HepG2 (cell line): Measurements from ENCODE around the gene FMO2. TPM values are rescaled to one million over a fixed set of nuclear protein-coding genes. Genes with fewer than 3 reads are reported as not detected.

Experiments used
- ATAC-seq: fragments of 200-7000 bp; cut with Tn5 transposase; 3 replicates; pipeline ENCODE4 v1.9.1; 2020; ENCODE audit warnings: mild to moderate bottlenecking, moderate library complexity
- BruUV-seq: library from RNA; stranded (reverse); fragments of 400-500 nt; replicated peaks from 2 replicates; lab custom pipeline; 2021; lab: Mats Ljungman, UMichigan
- CTCF ChIA-PET: fragments of 300-600 bp; formaldehyde crosslinking; extraction: SDS; loops from one replicate; lab custom pipeline; 2021; ENCODE audit warnings: low total read pairs, inconsistent platforms, low intra/inter-chr PET ratio; lab: Yijun Ruan, JAX
- POLR2A ChIA-PET: fragments of 350-600 bp; sonication (Branson Sonifier 250); formaldehyde crosslinking; loops from one replicate; lab custom pipeline; 2020; ENCODE audit warnings: antibody characterized with exemption, inconsistent platforms; lab: Yijun Ruan, JAX
- DNase-seq: peaks from one replicate; pipeline ENCODE4 v3.0.0-alpha.2; 2015; ENCODE audit warnings: low spot score
- FAIRE-seq: peaks from 3 replicates; lab custom pipeline; 2011; peaks lifted over from hg19 to GRCh38; lab: Jason Lieb, UNC
- H2AFZ ChIP-seq: one replicate; pipeline ENCODE4 v1.6.1; 2011; ENCODE audit warnings: low read length, inconsistent platforms
- H3K27ac ChIP-seq: fragments of 300-600 bp; 3 replicates; pipeline ENCODE4 v1.8.0; 2011; ENCODE audit warnings: mixed run types, mild to moderate bottlenecking, mixed read lengths, low read length, inconsistent platforms; ENCODE audit not compliant: insufficient read depth; ENCODE audit errors: extremely low read length
- H3K27me3 ChIP-seq, 2 experiments: fragments of 200-600 bp in 1 of 2; 2 replicates in 1 of 2; 3 replicates in 1 of 2; pipeline versions ENCODE4 v1.6.0 to v1.8.0; 2011; ENCODE audit warnings: low read length in 2 of 2, mild to moderate bottlenecking in 2 of 2, moderate library complexity in 2 of 2, inconsistent platforms in 1 of 2; ENCODE audit not compliant: insufficient read depth in 2 of 2, control insufficient read depth in 1 of 2
- H3K36me3 ChIP-seq, 2 experiments: fragments of 200-600 bp in 1 of 2; replicated peaks in 1 of 2; 2 replicates in 1 of 2; 3 replicates in 1 of 2; pipeline versions ENCODE4 v1.5.1 to v1.8.0; 2011; ENCODE audit warnings: low read length in 2 of 2, inconsistent platforms in 1 of 2; ENCODE audit not compliant: insufficient read depth in 2 of 2, control insufficient read depth in 1 of 2
- H3K4me1 ChIP-seq: 2 replicates; pipeline ENCODE4 v1.5.1; 2012; ENCODE audit warnings: low read length, inconsistent platforms; ENCODE audit not compliant: insufficient read depth
- H3K4me2 ChIP-seq: 2 replicates; pipeline ENCODE4 v1.6.0; 2011; ENCODE audit warnings: low read depth, low read length, inconsistent platforms
- H3K4me3 ChIP-seq, 3 experiments: fragments of 200-600 bp in 1 of 3; sonication (generic), shearing (Covaris generic) in 1 of 3; replicated peaks in 1 of 3; 2 replicates each; pipeline ENCODE4 v1.5.1; 2011 to 2016; ENCODE audit warnings: low read length in 3 of 3, inconsistent platforms in 2 of 3, low read depth in 2 of 3, mild to moderate bottlenecking in 2 of 3, control low read depth in 1 of 3, mixed read lengths in 1 of 3; ENCODE audit not compliant: insufficient read depth in 1 of 3
- H3K79me2 ChIP-seq: one replicate; pipeline ENCODE4 v1.6.1; 2011; ENCODE audit warnings: low read length, inconsistent platforms; ENCODE audit not compliant: insufficient read depth
- H3K9ac ChIP-seq: 2 replicates; pipeline ENCODE4 v1.6.0; 2011; ENCODE audit warnings: mild to moderate bottlenecking, low read depth, low read length, inconsistent platforms; ENCODE audit not compliant: insufficient read depth
- H3K9me3 ChIP-seq: 2 replicates; pipeline ENCODE4 v1.5.1; 2012; ENCODE audit warnings: mild to moderate bottlenecking, low read length
- H4K20me1 ChIP-seq: 2 replicates; pipeline ENCODE4 v1.6.0; 2011; ENCODE audit warnings: inconsistent platforms, mild to moderate bottlenecking, low read length, moderate library complexity; ENCODE audit not compliant: insufficient read depth
- DMAP1 ChIP-seq: IDR thresholded peaks from 2 replicates; pipeline ENCODE4 v1.6.1; 2016
- FOXK2 ChIP-seq: fragments of 450-650 bp; IDR thresholded peaks from 2 replicates; pipeline ENCODE4 v1.6.1; 2016
- SMC3 ChIP-seq: IDR thresholded peaks from 2 replicates; pipeline ENCODE4 v1.6.1; 2011; ENCODE audit warnings: low read length, improper control_type of control experiment
- STAG1 ChIP-seq: sonication (generic); formaldehyde crosslinking; IDR thresholded peaks from 2 replicates; pipeline ENCODE4 v1.4.0; 2020; ENCODE audit warnings: missing genetic modification reagents
- ZNF569 ChIP-seq: sonication (generic); formaldehyde crosslinking; IDR thresholded peaks from 2 replicates; pipeline ENCODE4 v1.5.0; 2020; ENCODE audit warnings: mild to moderate bottlenecking, missing genetic modification reagents, moderate library complexity, borderline replicate concordance
- ZNF598 ChIP-seq: sonication (generic); formaldehyde crosslinking; IDR thresholded peaks from 2 replicates; pipeline ENCODE4 v1.5.1; 2020; ENCODE audit warnings: mild to moderate bottlenecking, missing genetic modification reagents, borderline replicate concordance
- WGBS: methylation state at CpG from one replicate; pipeline ENCODE4 v1.1.6; 2017; ENCODE audit warnings: low lambda C conversion rate; 5-methylcytosine and 5-hydroxymethylcytosine counted together
- in situ Hi-C: cut with HindIII; loops from 2 replicates; pipeline ENCODE4 v1.10.0; 2017; ENCODE audit warnings: low pct_unique_long_range_greater_than_20kb; ENCODE audit not compliant: extremely low pct_ligation_motif_present
- intact Hi-C: fragments of 100-400 bp; cut with micrococcal nuclease; formaldehyde crosslinking; loops from one replicate; pipeline ENCODE4 v1.10.0; 2022; ENCODE audit not compliant: unreplicated experiment
- polyA plus RNA-seq, 8 experiments: library from polyadenylated mRNA; depleted of rRNA in 3 of 8; stranded (reverse) in 7 of 8; unstranded in 1 of 8; fragments of >200 nt; fragmentation: Illumina TruSeq in 4 of 8; extraction: Trizol in 4 of 8; gene quantifications; 2 replicates each; pipeline versions ENCODE4 v1.2.1 to v1.2.3, GENCODE V29; 2011 to 2016; ENCODE audit warnings: low read depth in 4 of 8, missing spikeins in 1 of 8, mixed read lengths in 1 of 8; ENCODE audit not compliant: insufficient read depth in 1 of 8
- total RNA-seq, 5 experiments: library from RNA; depleted of rRNA; stranded (reverse); fragments of >200 nt; fragmentation: Illumina TruSeq; extraction: Trizol; gene quantifications; 2 replicates each; pipeline ENCODE4 v1.2.3, GENCODE V29; 2016; ENCODE audit warnings: low read depth in 1 of 5
- TF ChIP-seq, protein P1 (sequence below): sonication (generic); formaldehyde crosslinking; IDR thresholded peaks from 2 replicates; pipeline ENCODE4 v1.5.0; 2020; ENCODE audit warnings: missing genetic modification reagents
- TF ChIP-seq, protein P2 (sequence below): sonication (generic); formaldehyde crosslinking; IDR thresholded peaks from 2 replicates; pipeline ENCODE4 v1.8.1; 2023; ENCODE audit warnings: mild to moderate bottlenecking, moderate library complexity, missing genetic modification reagents
- TF ChIP-seq, protein P3 (sequence below): sonication (generic); formaldehyde crosslinking; IDR thresholded peaks from 2 replicates; pipeline ENCODE4 v1.4.0; 2020; ENCODE audit warnings: missing genetic modification reagents, borderline replicate concordance

Gene FMO2
- total and polyA plus RNA-seq, 2 of the 13 experiments (the other 11 are each of a cell fraction or from before 2014, with no cell fraction given), result not detected

DNA sequence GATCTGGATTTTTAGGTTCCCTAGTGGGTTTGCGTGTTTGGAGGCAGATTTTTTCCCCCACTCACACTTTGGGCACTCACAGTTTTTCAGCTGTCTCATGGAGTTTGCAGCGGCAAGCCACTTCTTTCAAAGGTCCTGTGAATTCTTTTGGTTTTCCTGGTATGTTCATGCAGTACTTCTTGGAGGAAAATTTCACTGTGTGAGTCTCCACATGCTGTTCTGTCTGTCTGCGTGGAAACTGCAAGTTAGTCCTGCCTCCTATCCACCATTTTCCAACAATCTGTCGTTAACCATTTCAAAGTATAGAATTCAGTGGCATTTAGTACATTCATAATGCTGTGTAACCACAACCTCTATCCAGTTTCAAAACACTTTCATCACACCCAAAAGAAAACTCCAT is 62.4 kb downstream of the FMO2 start:
- CTCF ChIA-PET, result no interaction called here
- ATAC-seq, result no peak
- no peaks in the 10 kb centered on the region for H4K20me1 ChIP-seq
- POLR2A ChIA-PET, result no interaction called here
- H3K4me2 ChIP-seq, result no peak overlapping the region
- no peaks in the 10 kb centered on the region for H3K36me3 ChIP-seq
- H3K9me3 ChIP-seq, result no peaks in the 10 kb centered on the region
- H3K27ac ChIP-seq, result no peak overlapping the region
- DNase-seq, result no peak
- FAIRE-seq, result no peak
- peaks cover 0 to 16% of the 10 kb centered on the region in 2 experiments; a peak in 2 of 5 replicates for H3K27me3 ChIP-seq
- 17% methylated on average over 4 of the region's 4 CpGs for WGBS
- intact Hi-C loops, result no loop called here
- in situ Hi-C loops, result no loop called here
- H3K4me1 ChIP-seq, result no peaks in the 10 kb centered on the region
- no peak overlapping the region for H2AFZ ChIP-seq
- no peak overlapping the region for H3K9ac ChIP-seq
- no peaks in the 10 kb centered on the region for H3K79me2 ChIP-seq
- no TSS peak for BruUV-seq
- no peak for TF ChIP-seq ZNF598
- TF ChIP-seq, protein P1, sequence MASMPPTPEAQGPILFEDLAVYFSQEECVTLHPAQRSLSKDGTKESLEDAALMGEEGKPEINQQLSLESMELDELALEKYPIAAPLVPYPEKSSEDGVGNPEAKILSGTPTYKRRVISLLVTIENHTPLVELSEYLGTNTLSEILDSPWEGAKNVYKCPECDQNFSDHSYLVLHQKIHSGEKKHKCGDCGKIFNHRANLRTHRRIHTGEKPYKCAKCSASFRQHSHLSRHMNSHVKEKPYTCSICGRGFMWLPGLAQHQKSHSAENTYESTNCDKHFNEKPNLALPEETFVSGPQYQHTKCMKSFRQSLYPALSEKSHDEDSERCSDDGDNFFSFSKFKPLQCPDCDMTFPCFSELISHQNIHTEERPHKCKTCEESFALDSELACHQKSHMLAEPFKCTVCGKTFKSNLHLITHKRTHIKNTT (CRISPR knock-in tag), result no peak
- no peak for TF ChIP-seq FOXK2
- no peak for TF ChIP-seq STAG1 (CRISPR knock-in tag)
- TF ChIP-seq ZNF569, result no peak
- no peak for TF ChIP-seq DMAP1
- TF ChIP-seq SMC3, result no peak
- TF ChIP-seq, protein P2, sequence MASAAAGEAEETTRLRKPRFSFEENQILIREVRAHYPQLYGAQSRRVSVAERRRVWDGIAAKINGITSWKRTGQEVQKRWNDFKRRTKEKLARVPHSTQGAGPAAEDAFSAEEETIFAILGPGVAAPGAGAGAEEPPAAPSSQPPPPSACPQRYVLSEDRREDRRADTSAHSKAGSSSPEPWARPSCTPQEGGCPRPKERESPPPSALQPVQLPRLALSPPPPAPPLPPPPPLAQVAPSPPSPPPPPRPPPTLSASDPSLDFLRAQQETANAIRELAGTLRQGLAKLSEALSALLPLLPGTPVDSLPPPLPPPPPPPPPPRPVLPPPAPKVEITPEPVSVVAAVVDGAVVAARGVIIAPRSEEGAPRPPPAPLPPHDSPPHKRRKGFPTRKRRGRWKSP (CRISPR knock-in tag), result no peak
- H3K4me3 ChIP-seq, result no peak overlapping the region

DNA sequence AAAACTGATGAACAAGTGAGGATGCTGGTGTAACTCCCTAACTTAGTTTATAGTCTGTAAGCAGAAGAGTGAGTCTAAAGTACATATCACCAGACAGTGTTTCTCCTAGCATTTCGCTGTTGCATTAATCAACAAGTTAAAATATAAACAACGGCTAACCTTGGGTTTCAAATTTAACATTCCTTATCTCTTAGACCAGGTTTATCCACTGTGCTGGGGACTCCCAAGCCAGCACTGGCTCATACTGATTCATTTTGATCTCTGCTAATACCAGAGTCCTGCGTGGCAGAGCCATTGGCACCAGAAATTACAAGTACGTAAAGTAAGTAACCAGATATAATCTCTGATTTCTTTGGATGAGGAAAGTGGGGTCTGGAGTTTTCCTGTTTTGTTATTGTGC is 63.2 kb downstream of the FMO2 start, which contains the start of gene FMO1:
Gene FMO1, plus strand, starts transcription at position 193 of the 400 bp plus-strand sequence. CDS start 9,594 bp downstream, outside the sequence.
- Histone ChIP-seq H3K79me2 (no peaks in the 10 kb centered on the region), H3K36me3 (no peaks in the 10 kb centered on the region), H2AFZ (no peak within 1 kb of the TSS), H3K9me3 (no peaks in the 10 kb centered on the region), H4K20me1 (no peaks in the 10 kb centered on the region), H3K4me2 (no peak within 1 kb of the TSS), H3K27me3 (peaks cover 0 to 17% of the 10 kb centered on the region in 2 experiments; a peak in 2 of 5 replicates), H3K4me3 (no peak within 1 kb of the TSS), H3K9ac (no peak within 1 kb of the TSS), H3K4me1 (no peaks in the 10 kb centered on the region), H3K27ac (no peak within 1 kb of the TSS)
- no peak for ATAC-seq
- WGBS, result 2% methylated on average over 4 of the region's 4 CpGs
- intact Hi-C loops, result no loop called here
- DNase-seq, result no peak
- POLR2A ChIA-PET, result no interaction called here
- CTCF ChIA-PET, result no interaction called here
- no TSS peak for BruUV-seq
- in situ Hi-C loops, result no loop called here
- no peak for FAIRE-seq
- TF ChIP-seq, protein P3, sequence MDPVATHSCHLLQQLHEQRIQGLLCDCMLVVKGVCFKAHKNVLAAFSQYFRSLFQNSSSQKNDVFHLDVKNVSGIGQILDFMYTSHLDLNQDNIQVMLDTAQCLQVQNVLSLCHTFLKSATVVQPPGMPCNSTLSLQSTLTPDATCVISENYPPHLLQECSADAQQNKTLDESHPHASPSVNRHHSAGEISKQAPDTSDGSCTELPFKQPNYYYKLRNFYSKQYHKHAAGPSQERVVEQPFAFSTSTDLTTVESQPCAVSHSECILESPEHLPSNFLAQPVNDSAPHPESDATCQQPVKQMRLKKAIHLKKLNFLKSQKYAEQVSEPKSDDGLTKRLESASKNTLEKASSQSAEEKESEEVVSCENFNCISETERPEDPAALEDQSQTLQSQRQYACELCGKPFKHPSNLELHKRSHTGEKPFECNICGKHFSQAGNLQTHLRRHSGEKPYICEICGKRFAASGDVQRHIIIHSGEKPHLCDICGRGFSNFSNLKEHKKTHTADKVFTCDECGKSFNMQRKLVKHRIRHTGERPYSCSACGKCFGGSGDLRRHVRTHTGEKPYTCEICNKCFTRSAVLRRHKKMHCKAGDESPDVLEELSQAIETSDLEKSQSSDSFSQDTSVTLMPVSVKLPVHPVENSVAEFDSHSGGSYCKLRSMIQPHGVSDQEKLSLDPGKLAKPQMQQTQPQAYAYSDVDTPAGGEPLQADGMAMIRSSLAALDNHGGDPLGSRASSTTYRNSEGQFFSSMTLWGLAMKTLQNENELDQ (CRISPR knock-in tag), result no peak
